Loucy (cell line): ENCODE data around the gene PEMT.

Source experiments
- H2AFZ ChIP-seq: fragments of 200-600 bp; sonication (generic); 2 replicates; pipeline ENCODE4 v1.6.0; 2016; ENCODE audit warnings: antibody characterized with exemption, mild to moderate bottlenecking, low read length, moderate library complexity
- H3F3A ChIP-seq: fragments of 200-600 bp; 2 replicates; pipeline ENCODE4 v1.6.0; 2016; ENCODE audit warnings: antibody characterized with exemption, low read depth, mild to moderate bottlenecking
- H3K27me3 ChIP-seq: fragments of 200-600 bp; sonication (generic); 2 replicates; pipeline ENCODE4 v1.6.1; 2014; ENCODE audit warnings: low read length, mild to moderate bottlenecking; ENCODE audit not compliant: insufficient read depth, poor library complexity, severe bottlenecking
- H3K36me3 ChIP-seq: fragments of 200-600 bp; sonication (generic); 2 replicates; pipeline ENCODE4 v1.6.1; 2016; ENCODE audit warnings: low read length; ENCODE audit not compliant: insufficient read depth
- H3K4me1 ChIP-seq: fragments of 200-600 bp; sonication (generic); 2 replicates; pipeline ENCODE4 v1.5.1; 2014; ENCODE audit warnings: low read length, mild to moderate bottlenecking; ENCODE audit not compliant: insufficient read depth, poor library complexity, severe bottlenecking
- H3K4me2 ChIP-seq: fragments of 200-600 bp; sonication (generic); 2 replicates; pipeline ENCODE4 v1.6.0; 2014; ENCODE audit warnings: antibody characterized with exemption, low read length, low read depth, mild to moderate bottlenecking; ENCODE audit not compliant: poor library complexity, severe bottlenecking
- H3K4me3 ChIP-seq: fragments of 200-600 bp; sonication (generic); 2 replicates; pipeline ENCODE4 v1.5.1; 2014; ENCODE audit warnings: low read length, mild to moderate bottlenecking, mixed read lengths; ENCODE audit not compliant: poor library complexity, severe bottlenecking
- H3K79me2 ChIP-seq: fragments of 200-600 bp; sonication (generic); 2 replicates; pipeline ENCODE4 v1.6.1; 2014; ENCODE audit warnings: low read length; ENCODE audit not compliant: insufficient read depth
- H3K9ac ChIP-seq: fragments of 200-600 bp; sonication (generic); 2 replicates; pipeline ENCODE4 v1.6.0; 2014; ENCODE audit warnings: mild to moderate bottlenecking, low read depth, low read length, moderate library complexity; ENCODE audit not compliant: poor library complexity, severe bottlenecking
- H3K9me2 ChIP-seq: fragments of 200-600 bp; sonication (generic); replicated peaks from 2 replicates; pipeline ENCODE4 v1.6.1; 2016; ENCODE audit warnings: low read depth, low read length, mixed read lengths
- H3K9me3 ChIP-seq: fragments of 200-600 bp; sonication (generic); 2 replicates; pipeline ENCODE4 v1.6.1; 2014; ENCODE audit warnings: mild to moderate bottlenecking, antibody characterized with exemption, low read length, low read depth; ENCODE audit not compliant: insufficient read depth
- H4K20me1 ChIP-seq: fragments of 200-600 bp; sonication (generic); 2 replicates; pipeline ENCODE4 v1.6.0; 2014; ENCODE audit warnings: antibody characterized with exemption, low read length, mild to moderate bottlenecking; ENCODE audit not compliant: insufficient read depth, poor library complexity, severe bottlenecking
- CTCF ChIP-seq: fragments of 200-600 bp; sonication (generic); conservative IDR thresholded peaks from 2 replicates; pipeline ENCODE4 v1.5.1; 2014; ENCODE audit warnings: mild to moderate bottlenecking, antibody characterized with exemption, low read length
- EZH2phosphoT487 ChIP-seq: fragments of 200-600 bp; IDR thresholded peaks from 2 replicates; pipeline ENCODE4 v1.6.1; 2018; ENCODE audit warnings: antibody characterized with exemption, mild to moderate bottlenecking, moderate library complexity, borderline replicate concordance

The PEMT gene

GRCh38 chr17:17541640-17542001, 49.9 kb downstream of the PEMT start:
- Histone ChIP-seq H3K4me1 (no peaks in the 10 kb centered on the region), H3K4me3 (no peak overlapping the region)
- TF ChIP-seq CTCF: no peak
- TF ChIP-seq EZH2phosphoT487: no peak

GRCh38 chr17:17540935-17541639, 50.4 kb downstream of the PEMT start:
- Histone ChIP-seq H3K9ac (no peak overlapping the region), H3K79me2 (no peaks in the 10 kb centered on the region), H3K4me2 (no peak overlapping the region), H2AFZ (no peak overlapping the region), H3K4me1 (no peaks in the 10 kb centered on the region), H3K27me3 (no peaks in the 10 kb centered on the region), H3K9me2 (no peaks in the 10 kb centered on the region), H3K36me3 (no peaks in the 10 kb centered on the region), H4K20me1 (no peaks in the 10 kb centered on the region), H3F3A (no peaks in the 10 kb centered on the region), H3K4me3 (no peak overlapping the region), H3K9me3 (no peaks in the 10 kb centered on the region)
- TF ChIP-seq EZH2phosphoT487 (no peak), CTCF (no peak)

More at GRCh38 chr17:17541640-17542001, 49.9 kb downstream of the PEMT start:
- Histone ChIP-seq H2AFZ (no peak overlapping the region), H3K9me3 (no peaks in the 10 kb centered on the region), H3K36me3 (no peaks in the 10 kb centered on the region), H3K9ac (no peak overlapping the region), H3K4me2 (no peak overlapping the region), H4K20me1 (no peaks in the 10 kb centered on the region), H3K27me3 (no peaks in the 10 kb centered on the region), H3K9me2 (no peaks in the 10 kb centered on the region), H3F3A (no peaks in the 10 kb centered on the region), H3K79me2 (no peaks in the 10 kb centered on the region)

GRCh38 chr17:17540278-17540906, 51.1 kb downstream of the PEMT start:
- H3K9me2 ChIP-seq: no peaks in the 10 kb centered on the region
- H3K9me3 ChIP-seq: no peaks in the 10 kb centered on the region
- H3K4me1 ChIP-seq: no peaks in the 10 kb centered on the region
- H3K9ac ChIP-seq: no peak overlapping the region
- H3K4me3 ChIP-seq: no peak overlapping the region
- H4K20me1 ChIP-seq: no peaks in the 10 kb centered on the region
- no peak for TF ChIP-seq EZH2phosphoT487
- TF ChIP-seq CTCF: no peak
- no peaks in the 10 kb centered on the region for H3F3A ChIP-seq
- no peaks in the 10 kb centered on the region for H3K79me2 ChIP-seq
- no peaks in the 10 kb centered on the region for H3K27me3 ChIP-seq
- H3K4me2 ChIP-seq: no peak overlapping the region
- H2AFZ ChIP-seq: no peak overlapping the region
- no peaks in the 10 kb centered on the region for H3K36me3 ChIP-seq
